ENCODE data around the gene ERAP2. TPM values are rescaled to one million over a fixed set of nuclear protein-coding genes. Genes with fewer than 3 reads are reported as not detected.

Gene ERAP2
- total RNA-seq, 1 donor from 2014 or later, result 129 TPM

- intact Hi-C loops (cut with micrococcal nuclease), result no loop called here
Observed at GRCh38 chr5:96893342-96893741, 17.0 kb downstream of the ERAP2 start.

DNA sequence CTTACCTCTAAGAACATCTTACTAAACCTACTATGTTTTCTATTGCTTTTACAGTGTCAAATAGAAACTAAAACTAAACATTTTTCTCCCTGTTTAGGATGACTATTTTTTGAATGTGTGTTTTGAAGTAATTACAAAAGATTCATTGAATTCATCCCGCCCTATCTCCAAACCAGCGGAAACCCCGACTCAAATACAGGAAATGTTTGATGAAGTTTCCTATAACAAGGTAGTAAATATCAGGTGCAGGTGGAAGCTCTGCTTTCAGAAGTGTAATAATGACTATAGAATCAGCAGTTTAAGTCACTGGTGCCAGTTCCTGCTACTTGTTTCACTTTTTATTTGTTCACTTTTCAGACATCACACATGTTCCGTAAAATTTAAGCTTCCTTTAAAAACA lies 20.0 kb downstream of the ERAP2 start:
- intact Hi-C loops (cut with micrococcal nuclease), result loop anchor here (1.0 kb wide), 6 partner anchors 10 to 269 kb away; partner anchors contain the start of genes ERAP1 and ERAP2

DNA sequence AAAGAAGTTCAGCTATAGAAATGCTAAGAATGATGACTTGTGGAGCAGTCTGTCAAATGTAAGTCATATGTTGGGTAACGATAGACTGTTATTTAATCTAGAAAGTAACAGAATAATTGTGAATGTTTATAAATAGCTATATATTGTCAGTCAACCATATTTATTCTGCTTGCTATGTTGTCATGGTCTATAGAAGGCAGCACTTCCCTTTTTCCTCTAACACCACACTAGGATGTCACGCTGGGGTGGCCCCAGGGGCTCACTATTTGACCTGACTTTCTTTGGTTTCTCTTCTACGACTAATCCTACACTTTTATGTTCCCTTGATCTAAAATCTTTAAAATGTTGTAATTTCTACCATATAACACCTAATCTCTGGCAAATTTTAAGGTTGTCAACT lies 20.5 kb downstream of the ERAP2 start:
- intact Hi-C loops (cut with micrococcal nuclease), result loop anchor here (1.0 kb wide), 6 partner anchors 11 to 268 kb away; partner anchors contain the start of genes ERAP1 and ERAP2

DNA sequence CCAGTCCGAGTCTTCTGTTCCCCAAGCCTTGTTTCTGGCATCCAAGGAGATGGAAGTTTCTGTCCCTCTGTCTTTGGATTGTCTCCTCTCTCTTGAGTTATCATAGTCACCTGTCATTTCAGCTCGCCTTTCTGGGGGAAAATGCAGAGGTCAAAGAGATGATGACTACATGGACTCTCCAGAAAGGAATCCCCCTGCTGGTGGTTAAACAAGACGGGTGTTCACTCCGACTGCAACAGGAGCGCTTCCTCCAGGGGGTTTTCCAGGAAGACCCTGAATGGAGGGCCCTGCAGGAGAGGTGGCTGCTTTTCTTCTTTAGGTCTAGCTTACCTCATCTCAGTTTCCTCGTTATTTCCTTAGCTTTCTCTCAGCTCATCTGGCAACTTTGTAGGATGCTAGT lies 25.1 kb downstream of the ERAP2 start:
- intact Hi-C loops (cut with micrococcal nuclease), result no loop called here

DNA sequence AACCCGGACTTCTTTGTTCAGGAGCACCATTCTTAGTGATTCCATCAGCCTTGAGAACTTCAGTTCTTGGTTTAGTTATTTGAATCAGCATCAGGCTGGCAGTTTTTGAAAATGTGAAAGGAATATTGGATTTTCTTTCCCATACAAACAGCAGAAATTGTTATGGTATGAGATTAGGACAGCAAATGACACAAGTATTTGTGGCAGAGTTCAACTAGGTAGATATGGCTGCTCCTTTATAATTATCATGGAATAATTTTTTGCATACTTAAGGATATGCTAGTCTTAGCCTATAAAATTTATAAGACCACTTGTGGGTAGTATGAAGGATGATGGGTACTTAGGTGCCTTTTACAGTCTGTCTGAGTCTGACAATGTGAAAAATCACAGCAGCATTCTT lies 25.5 kb downstream of the ERAP2 start:
- intact Hi-C loops (cut with micrococcal nuclease), result no loop called here

- intact Hi-C loops (cut with micrococcal nuclease), result no loop called here
Observed at GRCh38 chr5:96902876-96903275, 26.6 kb downstream of the ERAP2 start.

GRCh38 chr5:96903300-96903699 lies 27.0 kb downstream of the ERAP2 start:
- intact Hi-C loops (cut with micrococcal nuclease), result no loop called here

GRCh38 chr5:96904054-96904931 lies 28.0 kb downstream of the ERAP2 start:
- intact Hi-C loops (cut with micrococcal nuclease), result no loop called here

GRCh38 chr5:96905864-96906263 lies 29.6 kb downstream of the ERAP2 start:
- intact Hi-C loops (cut with micrococcal nuclease), result no loop called here

- intact Hi-C loops (cut with micrococcal nuclease), result no loop called here
Observed at GRCh38 chr5:96909003-96909402, 32.7 kb downstream of the ERAP2 start.

- intact Hi-C loops (cut with micrococcal nuclease), result no loop called here
Observed at GRCh38 chr5:96909435-96909834, 33.1 kb downstream of the ERAP2 start.

DNA sequence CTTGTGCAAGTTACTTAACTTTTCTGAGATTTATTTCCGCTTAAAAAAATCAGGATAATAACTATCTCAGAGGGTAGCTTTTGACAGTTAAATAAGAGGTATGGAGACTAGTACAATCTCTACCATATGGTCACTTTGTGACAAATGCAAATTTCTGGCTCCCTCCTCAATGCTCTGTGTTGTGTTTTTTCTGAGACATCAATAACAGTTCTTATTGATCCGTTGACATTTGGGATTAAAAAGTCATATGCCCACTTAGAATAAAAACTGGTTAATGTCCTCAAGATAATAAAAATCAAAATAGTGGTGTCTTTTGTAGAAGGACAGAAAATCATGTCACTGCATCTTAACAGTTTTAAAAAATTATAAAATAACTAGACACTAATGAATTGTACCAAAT lies 34.8 kb downstream of the ERAP2 start:
- intact Hi-C loops (cut with micrococcal nuclease), result no loop called here

DNA sequence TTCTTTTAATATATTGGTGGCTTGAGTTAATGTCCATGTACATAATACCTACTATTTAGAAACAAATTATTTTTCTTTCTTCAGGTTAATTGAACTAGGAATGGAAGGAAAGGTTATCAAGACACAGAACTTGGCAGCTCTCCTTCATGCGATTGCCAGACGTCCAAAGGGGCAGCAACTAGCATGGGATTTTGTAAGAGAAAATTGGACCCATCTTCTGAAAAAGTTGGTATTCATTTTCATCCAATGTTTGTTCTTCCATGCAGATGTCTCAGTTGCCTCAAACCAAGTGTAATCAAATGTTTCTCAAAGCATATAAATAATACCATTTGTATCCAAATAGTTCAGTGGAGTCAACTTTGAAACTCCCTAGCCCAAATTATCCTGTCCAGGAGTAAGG lies 36.9 kb downstream of the ERAP2 start:
- intact Hi-C loops (cut with micrococcal nuclease), result no loop called here

DNA sequence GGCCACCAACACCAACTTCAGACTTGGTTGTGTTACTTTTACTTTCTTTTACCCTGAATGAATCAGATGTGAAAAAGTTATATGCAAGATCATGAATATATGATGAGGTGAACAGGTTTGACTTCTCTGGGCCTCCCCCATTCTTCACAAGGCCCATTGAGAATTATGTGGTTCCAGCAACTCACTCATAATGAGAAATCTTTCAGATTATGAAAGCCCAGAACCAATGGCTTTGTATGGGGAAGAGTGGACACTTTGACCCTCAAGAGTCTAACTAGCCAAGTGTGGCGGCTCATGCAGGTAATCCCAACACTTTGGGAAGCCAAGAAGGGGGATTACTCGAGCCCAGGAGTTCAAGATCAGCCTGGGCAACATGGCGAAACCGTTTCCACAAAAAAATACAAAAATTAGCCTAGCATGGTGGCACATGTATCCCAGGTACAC lies 43.5 kb downstream of the ERAP2 start:
- intact Hi-C loops (cut with micrococcal nuclease), result no loop called here

DNA sequence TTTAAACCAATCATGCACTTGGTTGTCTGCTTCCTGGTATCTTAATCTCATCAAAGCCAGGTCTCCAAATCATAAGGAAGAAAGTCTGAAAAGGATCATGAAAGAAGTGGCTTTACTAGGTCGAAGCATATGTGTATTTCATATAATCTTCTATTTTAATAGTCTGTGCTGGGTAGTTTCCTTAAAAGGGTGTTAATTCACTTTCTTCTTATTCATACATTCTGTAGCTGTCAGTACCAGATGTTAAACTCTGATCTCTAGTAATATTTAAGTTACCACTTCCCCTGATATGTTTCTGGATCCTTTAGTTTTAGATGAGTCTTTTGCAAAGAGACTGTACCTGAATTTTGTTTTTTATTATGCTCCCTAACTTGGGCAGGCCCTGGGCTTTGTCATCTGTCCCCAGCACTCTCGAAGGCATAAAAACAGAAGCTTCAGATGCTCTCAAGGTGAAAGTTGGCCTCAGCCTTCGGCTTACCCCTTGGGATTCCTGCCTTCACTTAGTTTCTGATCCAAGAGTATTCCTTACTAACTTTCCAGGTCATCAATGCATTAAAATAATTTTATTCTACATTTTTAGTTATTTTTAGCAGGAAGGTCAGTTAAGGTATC lies 44.5 kb downstream of the ERAP2 start:
- intact Hi-C loops (cut with micrococcal nuclease), result no loop called here

GRCh38 chr5:96922499-96923244 lies 46.4 kb downstream of the ERAP2 start:
- intact Hi-C loops (cut with micrococcal nuclease), result no loop called here

- intact Hi-C loops (cut with micrococcal nuclease), result no loop called here
Observed at GRCh38 chr5:96924016-96924443, 47.7 kb downstream of the ERAP2 start.

DNA sequence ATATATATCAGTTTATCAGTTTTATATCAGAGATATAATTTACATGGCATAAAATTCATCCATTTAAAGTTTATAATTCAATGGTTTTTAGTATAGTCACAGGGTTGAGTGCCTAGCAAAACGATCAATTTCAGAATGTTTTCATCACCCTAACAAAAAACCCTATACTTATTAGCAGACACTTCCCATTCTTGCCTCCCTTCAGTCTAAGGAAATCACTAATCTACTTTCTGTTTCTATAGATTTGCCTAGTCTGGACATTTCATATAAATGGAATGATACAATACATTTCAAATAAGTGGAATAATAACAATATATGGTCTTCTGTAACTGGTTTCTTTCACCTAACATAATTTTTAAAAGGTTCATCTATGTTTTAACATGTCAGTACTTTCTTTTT lies 50.0 kb downstream of the ERAP2 start:
- intact Hi-C loops (cut with micrococcal nuclease), result no loop called here

- intact Hi-C loops (cut with micrococcal nuclease), result no loop called here
Observed at GRCh38 chr5:96927008-96927407, 50.7 kb downstream of the ERAP2 start.

DNA sequence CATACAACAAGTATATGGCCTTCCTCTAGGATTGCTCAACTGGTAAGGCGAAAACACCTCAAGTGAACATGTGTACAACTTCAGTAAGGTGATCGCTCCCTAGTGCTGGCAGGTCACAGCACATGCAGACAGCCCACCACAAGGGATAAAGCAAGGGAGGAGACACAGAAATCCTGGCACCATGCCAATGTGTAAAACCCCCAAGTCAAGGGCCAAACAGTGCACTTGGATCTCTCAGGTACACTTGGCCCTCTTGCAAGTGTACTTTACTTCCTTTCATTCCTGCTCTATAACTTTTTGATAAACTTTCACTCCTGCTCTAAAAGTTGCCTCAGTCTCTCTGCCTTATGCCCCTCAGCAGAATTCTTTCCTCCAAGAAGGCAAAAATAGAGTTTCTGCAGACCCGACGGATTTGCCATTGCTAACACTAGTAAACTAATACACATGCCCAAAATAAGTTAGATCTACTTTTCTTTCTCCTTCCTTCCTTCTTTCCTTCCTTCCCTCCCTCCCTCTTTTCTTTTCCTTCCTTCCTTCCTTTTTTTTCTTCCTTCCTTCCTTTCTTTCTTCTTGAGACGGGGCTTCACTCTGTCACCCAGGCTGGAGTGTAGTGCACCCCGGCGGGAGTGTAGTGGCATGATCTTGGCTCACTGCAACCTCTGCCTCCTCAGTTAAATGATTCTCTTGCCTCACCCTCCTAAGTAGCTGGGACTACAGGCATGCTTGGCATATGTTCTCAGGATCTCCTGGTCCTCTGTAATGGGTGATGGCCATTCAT lies 52.8 kb downstream of the ERAP2 start:
- intact Hi-C loops (cut with micrococcal nuclease), result no loop called here

- intact Hi-C loops (cut with micrococcal nuclease), result loop anchor here (5.0 kb wide), 1 partner anchor 393 kb away; no protein-coding TSS in a partner anchor
Observed at GRCh38 chr5:96930058-96930457, 53.8 kb downstream of the ERAP2 start.
